ENCODE measurements around the gene KLC1.

KLC1 gene

GRCh38 chr14:103749860-103750259, 120.8 kb downstream of the KLC1 start:
- DNase-seq (ENCODE audit: low read depth in 2 of 2): no peak
